ENCODE measurements around the gene GPR160.

DNA sequence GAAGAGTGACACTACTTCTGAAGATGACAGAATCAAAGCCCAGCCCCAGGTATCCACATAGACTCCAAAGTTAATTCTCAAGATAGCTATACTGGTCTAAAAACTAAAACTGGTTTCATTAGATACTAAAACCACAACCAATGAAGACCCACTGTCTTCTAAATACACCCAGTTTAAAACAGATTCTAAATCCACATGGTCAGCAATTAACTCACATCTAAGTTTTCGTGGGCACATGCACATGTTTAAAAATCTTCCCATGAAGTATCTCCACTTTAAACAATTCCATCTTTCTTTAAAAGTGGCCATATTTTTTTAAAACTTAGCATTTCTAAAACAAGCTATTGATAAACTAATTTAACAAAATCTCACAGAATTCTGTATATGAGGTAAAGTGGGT lies 63.1 kb downstream of the GPR160 start:
- TF ChIP-seq GATA2 (IDR thresholded peaks at IDR 0.05; ENCODE audit: low read depth, low read length), result no peak
- no peak for TF ChIP-seq GATA3 (IDR thresholded peaks at IDR 0.05; ENCODE audit: low read depth, low read length)

Measured in SH-SY5Y (cell line).